ENCODE measurements around the gene SAMD4B. TPM values are rescaled to one million over a fixed set of nuclear protein-coding genes. Genes with fewer than 3 reads are reported as not detected.

Gene SAMD4B
- total RNA-seq, 1 experiment from 2014 or later: 164 TPM

GRCh38 chr19:39423258-39424086, 81.3 kb downstream of the SAMD4B start:
- no peak overlapping the region for H3K27ac Mint-ChIP-seq
- ChIA-PET CTCF (interaction anchor here (1.2 to 2.2 kb wide), 2 partner anchors 10 to 11 kb away, joined by 4 to 5 read pairs; partner anchors contain the start of gene PLEKHG2), POLR2A (interaction anchor here (0.9 kb wide), 2 partner anchors 12 kb away, joined by 4 to 5 read pairs; partner anchors contain the start of gene RPS16)
- H3K36me3 Mint-ChIP-seq: peaks cover 32% of the 10 kb centered on the region
- no peaks in the 10 kb centered on the region for H3K9me3 Mint-ChIP-seq
- ATAC-seq (no peak), DNase-seq (ENCODE audit: low spot score) (no peak)
- no peak overlapping the region for H3K4me3 Mint-ChIP-seq
- no peaks in the 10 kb centered on the region for H3K27me3 Mint-ChIP-seq (ENCODE audit: low read depth)
- TF ChIP-seq ELF4 (CRISPR knock-in tag; IDR thresholded peaks at IDR 0.05; ENCODE audit: low read depth) (no peak), ZBTB21 (CRISPR knock-in tag; IDR thresholded peaks at IDR 0.05; ENCODE audit: borderline replicate concordance) (no peak), FOXP4 (CRISPR knock-in tag; IDR thresholded peaks at IDR 0.05) (no peak), ESRRA (CRISPR knock-in tag; IDR thresholded peaks at IDR 0.05; ENCODE audit: borderline replicate concordance) (no peak), SOX15 (CRISPR knock-in tag; IDR thresholded peaks at IDR 0.05) (no peak), ZMAT4 (CRISPR knock-in tag; IDR thresholded peaks at IDR 0.05) (no peak), EMX1 (CRISPR knock-in tag; IDR thresholded peaks at IDR 0.05) (no peak), MAX (CRISPR knock-in tag; IDR thresholded peaks at IDR 0.05) (no peak), SMAD3 (CRISPR knock-in tag; IDR thresholded peaks at IDR 0.05; ENCODE audit: borderline replicate concordance) (no peak), ZNF416 (CRISPR knock-in tag; IDR thresholded peaks at IDR 0.05) (no peak), ZNF396 (CRISPR knock-in tag; IDR thresholded peaks at IDR 0.05; ENCODE audit: borderline replicate concordance) (no peak), MYBL2 (CRISPR knock-in tag; IDR thresholded peaks at IDR 0.05) (no peak), MLX (CRISPR knock-in tag; IDR thresholded peaks at IDR 0.05) (no peak), USF2 (CRISPR knock-in tag; IDR thresholded peaks at IDR 0.05) (no peak), ATF3 (CRISPR knock-in tag; conservative IDR thresholded peaks at IDR 0.05) (no peak), GABPB1 (CRISPR knock-in tag; IDR thresholded peaks at IDR 0.05) (no peak)
- peaks cover 14% of the 10 kb centered on the region for H3K4me1 Mint-ChIP-seq

GRCh38 chr19:39424934-39425333, 82.7 kb downstream of the SAMD4B start:
- Mint-ChIP-seq H3K36me3 (peaks cover 25% of the 10 kb centered on the region), H3K4me3 (no peak overlapping the region), H3K4me1 (peaks cover 22% of the 10 kb centered on the region), H3K9me3 (no peaks in the 10 kb centered on the region), H3K27ac (no peak overlapping the region), H3K27me3 (ENCODE audit: low read depth) (no peaks in the 10 kb centered on the region)
- ATAC-seq (no peak), DNase-seq (ENCODE audit: low spot score) (no peak)
- CTCF ChIA-PET: interaction anchor here (2.2 kb wide), 1 partner anchor 13 kb away, joined by 5 read pairs; the partner anchor contains the start of gene PLEKHG2
- POLR2A ChIA-PET: interaction anchor here (1.0 kb wide), 1 partner anchor 11 kb away, joined by 4 read pairs; the partner anchor contains the start of gene RPS16
- TF ChIP-seq RELA (CRISPR knock-in tag; IDR thresholded peaks at IDR 0.05; ENCODE audit: borderline replicate concordance) (no peak), ATF6 (CRISPR knock-in tag; IDR thresholded peaks at IDR 0.05) (no peak), ARID4B (CRISPR knock-in tag; IDR thresholded peaks at IDR 0.05; ENCODE audit: borderline replicate concordance) (no peak), TEAD1 (CRISPR knock-in tag; IDR thresholded peaks at IDR 0.05) (no peak), NR1H2 (CRISPR knock-in tag; IDR thresholded peaks at IDR 0.05) (no peak), ZNF232 (CRISPR knock-in tag; IDR thresholded peaks at IDR 0.05) (no peak)

Data from WTC11 (cell line).